Measurements from ENCODE around the gene CST3. TPM values are rescaled to one million over a fixed set of nuclear protein-coding genes. Genes with fewer than 3 reads are reported as not detected.

The CST3 gene
- total RNA-seq, 2 donors from 2014 or later = 1,107 to 2,392 TPM

DNA sequence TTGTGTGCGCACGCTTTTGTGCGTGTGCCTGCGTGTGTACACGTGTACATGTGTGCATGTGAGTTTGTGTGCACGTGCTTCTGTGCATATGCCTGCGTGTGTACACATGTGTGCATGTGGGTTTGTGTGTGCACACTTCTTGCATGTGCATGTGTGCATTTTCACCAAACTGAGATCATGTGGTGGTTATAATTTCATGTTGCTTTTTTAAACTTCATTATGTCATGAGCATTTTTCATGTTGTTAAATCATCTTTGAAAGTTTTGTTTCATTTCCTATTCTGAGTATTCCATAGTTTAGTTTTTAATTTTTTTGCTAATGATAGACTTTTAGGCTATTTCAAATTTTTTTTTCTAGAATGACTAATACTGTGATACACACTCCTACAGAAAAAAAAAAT lies 6.4 kb upstream of the CST3 start:
- DNase-seq (ENCODE audit: low spot score) = no peak
- Histone ChIP-seq H3K9me3 (no peaks in the 10 kb centered on the region), H3K36me3 (no peaks in the 10 kb centered on the region), H3K4me3 (no peak overlapping the region), H3K27ac (no peak overlapping the region), H3K4me1 (ENCODE audit: control insufficient read depth in 1 of 2, low read depth in 2 of 2) (peaks cover 0 to 5% of the 10 kb centered on the region in 2 donors), H3K27me3 (replicated peaks; ENCODE audit: insufficient read depth) (no peaks in the 10 kb centered on the region)
- ATAC-seq (ENCODE audit: insufficient number of reproducible peaks, low FRiP score, low read depth) = no peak
- TF ChIP-seq, protein P1, sequence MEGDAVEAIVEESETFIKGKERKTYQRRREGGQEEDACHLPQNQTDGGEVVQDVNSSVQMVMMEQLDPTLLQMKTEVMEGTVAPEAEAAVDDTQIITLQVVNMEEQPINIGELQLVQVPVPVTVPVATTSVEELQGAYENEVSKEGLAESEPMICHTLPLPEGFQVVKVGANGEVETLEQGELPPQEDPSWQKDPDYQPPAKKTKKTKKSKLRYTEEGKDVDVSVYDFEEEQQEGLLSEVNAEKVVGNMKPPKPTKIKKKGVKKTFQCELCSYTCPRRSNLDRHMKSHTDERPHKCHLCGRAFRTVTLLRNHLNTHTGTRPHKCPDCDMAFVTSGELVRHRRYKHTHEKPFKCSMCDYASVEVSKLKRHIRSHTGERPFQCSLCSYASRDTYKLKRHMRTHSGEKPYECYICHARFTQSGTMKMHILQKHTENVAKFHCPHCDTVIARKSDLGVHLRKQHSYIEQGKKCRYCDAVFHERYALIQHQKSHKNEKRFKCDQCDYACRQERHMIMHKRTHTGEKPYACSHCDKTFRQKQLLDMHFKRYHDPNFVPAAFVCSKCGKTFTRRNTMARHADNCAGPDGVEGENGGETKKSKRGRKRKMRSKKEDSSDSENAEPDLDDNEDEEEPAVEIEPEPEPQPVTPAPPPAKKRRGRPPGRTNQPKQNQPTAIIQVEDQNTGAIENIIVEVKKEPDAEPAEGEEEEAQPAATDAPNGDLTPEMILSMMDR (IDR thresholded peaks at IDR 0.05) = no peak

DNA sequence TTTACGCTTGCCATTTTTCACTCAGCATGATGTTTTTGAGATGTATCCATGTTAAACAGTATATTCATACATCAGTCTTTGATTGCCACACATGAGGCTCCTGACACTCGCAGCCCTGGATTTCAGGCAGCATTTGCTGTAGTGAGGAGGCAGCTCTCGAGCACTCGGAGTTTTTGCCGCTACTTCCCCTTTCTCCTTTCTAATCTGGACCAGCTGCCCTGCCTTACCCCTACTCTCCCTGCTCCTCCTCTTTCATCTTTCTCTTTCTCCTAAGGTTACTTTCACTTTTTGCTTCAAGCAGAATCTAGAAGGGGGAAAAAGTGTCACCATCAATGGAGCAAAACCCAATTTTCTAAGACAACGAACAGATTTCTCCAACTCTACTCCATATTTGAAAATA lies 5.9 kb upstream of the CST3 start:
- Histone ChIP-seq H3K27me3 (replicated peaks; ENCODE audit: insufficient read depth) (no peaks in the 10 kb centered on the region), H3K9me3 (no peaks in the 10 kb centered on the region), H3K4me1 (ENCODE audit: control insufficient read depth in 1 of 2, low read depth in 2 of 2) (peaks cover 0 to 5% of the 10 kb centered on the region in 2 donors), H3K4me3 (no peak overlapping the region), H3K27ac (no peak overlapping the region), H3K36me3 (no peaks in the 10 kb centered on the region)
- DNase-seq (ENCODE audit: low spot score) (no peak), ATAC-seq (ENCODE audit: insufficient number of reproducible peaks, low FRiP score, low read depth) (no peak)
- TF ChIP-seq, protein P1 (IDR thresholded peaks at IDR 0.05) = no peak

DNA sequence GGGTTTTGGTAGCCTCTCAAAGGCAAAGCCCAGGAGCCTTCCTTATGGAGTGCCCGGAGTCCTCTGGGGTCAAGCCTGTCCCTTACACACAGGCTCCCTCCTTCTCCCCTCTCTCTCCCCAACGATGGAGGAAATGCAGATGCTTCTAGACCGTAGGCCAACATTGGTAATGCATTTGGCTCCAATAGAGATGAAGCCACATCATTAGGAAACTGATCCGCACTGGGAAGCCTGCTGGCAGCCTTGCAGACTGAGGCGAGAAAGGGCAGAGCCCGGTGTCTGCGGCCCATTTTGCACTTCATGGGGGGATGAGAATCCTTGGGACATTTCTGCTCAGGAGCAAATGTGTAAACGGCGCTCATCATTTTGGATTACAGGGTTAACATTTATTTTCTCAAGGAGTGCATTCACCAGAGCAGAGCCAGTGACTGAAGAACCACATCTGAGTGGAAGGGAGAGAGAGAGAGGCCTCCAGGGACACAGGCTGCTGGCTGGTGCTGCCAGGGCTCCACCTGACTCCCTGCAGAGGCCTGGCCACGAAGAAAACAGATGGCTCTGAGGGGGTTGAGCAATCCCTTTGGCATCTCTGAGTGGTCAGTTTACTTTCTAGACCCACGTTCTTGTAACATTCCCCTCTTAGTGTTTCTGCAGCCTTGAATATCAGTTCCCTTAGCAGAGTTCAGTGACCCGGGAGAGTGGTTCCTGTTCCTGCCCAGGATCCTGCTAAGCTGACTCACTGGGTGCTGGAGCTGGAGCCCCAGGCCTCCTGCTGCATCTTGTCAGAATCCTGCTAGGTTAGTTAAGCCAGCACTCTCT lies 4.4 kb upstream of the CST3 start:
- ATAC-seq (ENCODE audit: insufficient number of reproducible peaks, low FRiP score, low read depth) = no peak
- no peak for DNase-seq (ENCODE audit: low spot score)
- H3K27ac ChIP-seq = peak overlapping the region in 1 of 2 donors; percentile 28
- H3K27me3 ChIP-seq (replicated peaks; ENCODE audit: insufficient read depth) = no peaks in the 10 kb centered on the region
- TF ChIP-seq, protein P1 (IDR thresholded peaks at IDR 0.05) = no peak
- no peaks in the 10 kb centered on the region for H3K9me3 ChIP-seq
- H3K4me3 ChIP-seq = no peak overlapping the region
- H3K36me3 ChIP-seq = no peaks in the 10 kb centered on the region
- H3K4me1 ChIP-seq (ENCODE audit: control insufficient read depth in 1 of 2, low read depth in 2 of 2) = peaks cover 0 to 5% of the 10 kb centered on the region in 2 donors

DNA sequence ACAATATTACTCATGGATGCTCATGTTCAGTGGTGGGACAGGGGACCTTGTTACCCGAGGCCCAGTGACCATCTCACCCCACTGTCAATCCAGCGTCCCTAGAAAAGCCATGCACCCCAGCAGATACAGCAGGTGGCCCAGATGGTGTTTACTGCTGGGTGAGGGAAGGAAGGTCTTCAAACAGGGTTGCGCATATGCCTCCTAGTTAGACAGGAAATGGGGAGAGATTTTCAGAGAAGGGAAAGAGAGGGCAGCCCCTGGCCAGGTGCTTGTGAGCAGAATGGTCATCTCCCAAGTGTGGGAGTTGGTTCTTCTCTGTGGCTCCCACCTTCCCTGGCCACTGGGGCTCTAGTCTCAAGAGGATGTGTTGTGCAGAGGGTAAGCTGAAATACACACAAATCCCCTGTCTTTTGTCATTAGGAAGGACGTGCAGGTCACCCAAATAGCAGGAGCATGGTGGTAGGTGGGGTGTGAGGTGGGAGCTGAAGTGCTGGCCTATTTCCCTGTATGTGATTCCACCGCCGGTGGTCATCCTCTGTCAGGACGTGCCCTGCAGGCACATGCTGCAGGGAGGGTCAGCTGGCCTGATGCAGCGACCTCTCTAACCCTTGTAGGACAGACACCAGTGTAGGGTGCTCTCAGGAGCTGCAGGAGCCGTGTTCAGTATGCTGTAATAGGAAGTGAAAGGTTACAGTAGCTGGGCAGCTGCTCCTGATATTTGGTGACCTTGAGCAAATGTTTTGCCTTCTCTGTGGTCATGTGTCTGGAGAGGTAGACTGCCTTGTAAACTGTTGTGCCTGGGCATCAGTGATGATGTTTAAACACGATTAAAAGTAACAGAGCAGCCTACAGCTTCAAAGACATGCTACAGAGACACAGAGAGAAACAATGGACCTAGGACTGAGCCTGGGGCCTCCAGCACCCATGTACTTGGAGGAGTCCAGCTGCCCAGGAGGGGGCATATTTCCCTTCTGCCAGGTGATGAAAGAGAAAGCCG lies 3.2 kb upstream of the CST3 start:
- H3K9me3 ChIP-seq = no peaks in the 10 kb centered on the region
- peaks cover 7 to 12% of the 10 kb centered on the region in 2 donors for H3K4me1 ChIP-seq (ENCODE audit: control insufficient read depth in 1 of 2, low read depth in 2 of 2)
- TF ChIP-seq, protein P1 (IDR thresholded peaks at IDR 0.05) = no peak
- DNase-seq (ENCODE audit: low spot score) (no peak), ATAC-seq (ENCODE audit: insufficient number of reproducible peaks, low FRiP score, low read depth) (no peak)
- no peaks in the 10 kb centered on the region for H3K27me3 ChIP-seq (replicated peaks; ENCODE audit: insufficient read depth)
- no peak overlapping the region for H3K4me3 ChIP-seq
- no peaks in the 10 kb centered on the region for H3K36me3 ChIP-seq
- no peak overlapping the region for H3K27ac ChIP-seq
